Mammary epithelial cell (primary cell): ENCODE data around the gene TIE1.

ENCODE experiments used
- EZH2 ChIP-seq: IDR thresholded peaks from 2 replicates; pipeline ENCODE4 v1.6.1; 2012; ENCODE audit warnings: low read length, inconsistent platforms, borderline replicate concordance
- TF ChIP-seq, protein P1 (sequence below), 2 donors: IDR thresholded peaks in 1 of 2; conservative IDR thresholded peaks in 1 of 2; 2 replicates each; pipeline ENCODE4 v1.5.1; 2011 to 2012; ENCODE audit warnings: inconsistent platforms in 2 of 2, low read length in 2 of 2, mild to moderate bottlenecking in 2 of 2, control low read depth in 1 of 2, low read depth in 1 of 2; ENCODE audit not compliant: insufficient read depth in 1 of 2; ENCODE audit errors: extremely low read depth in 1 of 2

DNA sequence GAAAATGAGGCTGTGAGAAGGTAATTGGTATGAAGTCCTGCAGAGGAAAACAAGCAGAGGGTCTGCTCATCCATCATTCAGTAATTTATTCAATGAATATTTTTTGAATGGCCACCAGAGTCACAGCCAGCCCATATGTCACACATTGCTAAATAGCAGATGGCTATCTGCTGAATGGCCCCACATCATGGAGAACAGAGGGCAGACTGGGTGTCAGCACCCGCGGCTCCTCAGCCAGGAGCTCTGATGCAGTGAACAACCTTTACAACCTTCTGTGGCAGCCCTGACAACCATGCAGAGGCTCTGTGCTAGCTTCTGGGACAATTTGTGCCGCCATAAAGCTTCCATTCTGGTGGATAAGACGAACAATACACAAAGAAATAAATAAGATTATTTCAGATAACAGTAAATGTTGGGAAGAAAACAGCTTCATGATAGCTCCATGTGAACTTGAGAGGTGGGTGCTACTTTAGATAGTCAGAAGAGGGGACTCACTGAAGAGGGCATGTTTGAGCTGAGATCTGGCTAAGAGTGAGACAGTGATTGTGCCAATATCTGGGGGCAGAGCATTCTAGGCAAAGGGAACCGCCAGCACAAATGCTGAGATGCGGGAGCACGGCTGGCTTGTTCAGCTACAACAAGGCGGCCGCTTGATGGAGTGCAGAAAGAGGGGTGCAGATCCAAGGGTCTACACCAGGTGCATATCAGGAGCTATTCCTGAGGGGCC is 12.6 kb upstream of the TIE1 start:
- no peak for TF ChIP-seq EZH2
- TF ChIP-seq, protein P1, sequence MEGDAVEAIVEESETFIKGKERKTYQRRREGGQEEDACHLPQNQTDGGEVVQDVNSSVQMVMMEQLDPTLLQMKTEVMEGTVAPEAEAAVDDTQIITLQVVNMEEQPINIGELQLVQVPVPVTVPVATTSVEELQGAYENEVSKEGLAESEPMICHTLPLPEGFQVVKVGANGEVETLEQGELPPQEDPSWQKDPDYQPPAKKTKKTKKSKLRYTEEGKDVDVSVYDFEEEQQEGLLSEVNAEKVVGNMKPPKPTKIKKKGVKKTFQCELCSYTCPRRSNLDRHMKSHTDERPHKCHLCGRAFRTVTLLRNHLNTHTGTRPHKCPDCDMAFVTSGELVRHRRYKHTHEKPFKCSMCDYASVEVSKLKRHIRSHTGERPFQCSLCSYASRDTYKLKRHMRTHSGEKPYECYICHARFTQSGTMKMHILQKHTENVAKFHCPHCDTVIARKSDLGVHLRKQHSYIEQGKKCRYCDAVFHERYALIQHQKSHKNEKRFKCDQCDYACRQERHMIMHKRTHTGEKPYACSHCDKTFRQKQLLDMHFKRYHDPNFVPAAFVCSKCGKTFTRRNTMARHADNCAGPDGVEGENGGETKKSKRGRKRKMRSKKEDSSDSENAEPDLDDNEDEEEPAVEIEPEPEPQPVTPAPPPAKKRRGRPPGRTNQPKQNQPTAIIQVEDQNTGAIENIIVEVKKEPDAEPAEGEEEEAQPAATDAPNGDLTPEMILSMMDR (conservative IDR thresholded peaks at IDR 0.05 in 1 of 2, IDR thresholded peaks at IDR 0.05 in 1 of 2; ENCODE audit: extremely low read depth in 1 of 2, insufficient read depth in 1 of 2, low read depth in 1 of 2, low read length in 2 of 2): no peak
